AG04450 (cell line): Measurements from ENCODE around the gene FBRSL1. TPM values are rescaled to one million over a fixed set of nuclear protein-coding genes. Genes with fewer than 3 reads are reported as not detected.

ENCODE experiments used
- CTCF ChIA-PET: fragments of 300-600, 350-600 bp; formaldehyde crosslinking; extraction: SDS; loops from one replicate; lab custom pipeline; 2022; ENCODE audit warnings: antibody characterized with exemption, inconsistent platforms; lab: Charles Lee
- POLR2A ChIA-PET: fragments of 350-600 bp; formaldehyde crosslinking; extraction: SDS; loops from one replicate; lab custom pipeline; 2021; ENCODE audit warnings: antibody characterized with exemption, inconsistent platforms; lab: Yijun Ruan, JAX
- DNase-seq: peaks from one replicate; pipeline ENCODE4 v3.0.0-alpha.2; 2011; ENCODE audit warnings: low read depth, low spot score
- H3K27ac ChIP-seq: one replicate; pipeline ENCODE4 v1.5.1; 2012; ENCODE audit warnings: low read depth, low read length, control low read depth
- H3K27me3 ChIP-seq: one replicate; pipeline ENCODE4 v1.6.0; 2012; ENCODE audit warnings: low read length; ENCODE audit not compliant: control insufficient read depth, insufficient read depth
- H3K4me3 ChIP-seq: 2 replicates; pipeline ENCODE4 v1.5.1; 2011; ENCODE audit warnings: mild to moderate bottlenecking, low read depth, low read length, control low read depth
- H3K9me3 ChIP-seq: 2 replicates; pipeline ENCODE4 v1.5.1; 2012; ENCODE audit warnings: low read length; ENCODE audit not compliant: control insufficient read depth, insufficient read depth
- CTCF ChIP-seq: IDR thresholded peaks from 2 replicates; pipeline ENCODE4 v1.5.1; 2011; ENCODE audit warnings: low read depth, low read length, control low read depth, inconsistent platforms
- polyA plus RNA-seq: library from polyadenylated mRNA; depleted of rRNA; stranded (reverse); fragments of >200 nt; gene quantifications from 2 replicates; pipeline ENCODE4 v1.2.3, GENCODE V29; 2011

Gene FBRSL1
- polyA plus RNA-seq, 1 experiment, result 1.1 TPM

- ChIA-PET CTCF (no interaction called here), POLR2A (no interaction called here)
- H3K4me3 ChIP-seq, result no peak overlapping the region
These were observed 14.5 kb upstream of the FBRSL1 start for GRCh38 chr12:132475304-132476037.

GRCh38 chr12:132476038-132476414 is 13.9 kb upstream of the FBRSL1 start:
- DNase-seq, result no peak
- POLR2A ChIA-PET, result no interaction called here

More at GRCh38 chr12:132475304-132476037, 14.5 kb upstream of the FBRSL1 start:
- Histone ChIP-seq H3K9me3 (peaks cover 32% of the 10 kb centered on the region; the same call in 1 of the 2 replicates), H3K27me3 (peaks cover 9% of the 10 kb centered on the region), H3K27ac (no peak overlapping the region)
- no peak for DNase-seq
- TF ChIP-seq CTCF, result no peak

GRCh38 chr12:132476421-132476820 is 13.5 kb upstream of the FBRSL1 start:
- CTCF ChIA-PET, result no interaction called here
- DNase-seq, result no peak
- Histone ChIP-seq H3K9me3 (peaks cover 32% of the 10 kb centered on the region; the same call in 1 of the 2 replicates), H3K4me3 (no peak overlapping the region), H3K27ac (no peak overlapping the region), H3K27me3 (peaks cover 9% of the 10 kb centered on the region)
- POLR2A ChIA-PET, result no interaction called here
- no peak for TF ChIP-seq CTCF

More at GRCh38 chr12:132476038-132476414, 13.9 kb upstream of the FBRSL1 start:
- Histone ChIP-seq H3K9me3 (peaks cover 32% of the 10 kb centered on the region; the same call in 1 of the 2 replicates), H3K27me3 (peaks cover 9% of the 10 kb centered on the region), H3K27ac (no peak overlapping the region), H3K4me3 (no peak overlapping the region)
- CTCF ChIA-PET, result no interaction called here
- TF ChIP-seq CTCF, result no peak

GRCh38 chr12:132477017-132477702 is 12.8 kb upstream of the FBRSL1 start:
- Histone ChIP-seq H3K27me3 (peaks cover 12% of the 10 kb centered on the region), H3K9me3 (peaks cover 28% of the 10 kb centered on the region; the same call in 1 of the 2 replicates), H3K4me3 (no peak overlapping the region), H3K27ac (no peak overlapping the region)
- TF ChIP-seq CTCF, result no peak
- no peak for DNase-seq
- CTCF ChIA-PET, result no interaction called here
- POLR2A ChIA-PET, result no interaction called here
